K562 (cell line): Measurements from ENCODE around the gene ACOX2.

Source experiments
- POLR2G ChIP-seq: fragments of 200-400 bp; formaldehyde crosslinking; IDR thresholded peaks from 2 replicates; pipeline ENCODE4 v1.6.1; 2017; ENCODE audit warnings: low read depth, mild to moderate bottlenecking, antibody characterized with exemption, low read length, moderate library complexity
- TBL1XR1 ChIP-seq, 2 experiments: IDR thresholded peaks; 2 replicates each; pipeline ENCODE4 v1.6.1; 2012; ENCODE audit warnings: improper control_type of control experiment in 2 of 2, low read length in 2 of 2, mild to moderate bottlenecking in 1 of 2
- TF ChIP-seq, protein P1 (sequence below): fragments of 450-650 bp; IDR thresholded peaks from 2 replicates; pipeline ENCODE4 v1.6.1; 2016; ENCODE audit warnings: borderline replicate concordance

DNA sequence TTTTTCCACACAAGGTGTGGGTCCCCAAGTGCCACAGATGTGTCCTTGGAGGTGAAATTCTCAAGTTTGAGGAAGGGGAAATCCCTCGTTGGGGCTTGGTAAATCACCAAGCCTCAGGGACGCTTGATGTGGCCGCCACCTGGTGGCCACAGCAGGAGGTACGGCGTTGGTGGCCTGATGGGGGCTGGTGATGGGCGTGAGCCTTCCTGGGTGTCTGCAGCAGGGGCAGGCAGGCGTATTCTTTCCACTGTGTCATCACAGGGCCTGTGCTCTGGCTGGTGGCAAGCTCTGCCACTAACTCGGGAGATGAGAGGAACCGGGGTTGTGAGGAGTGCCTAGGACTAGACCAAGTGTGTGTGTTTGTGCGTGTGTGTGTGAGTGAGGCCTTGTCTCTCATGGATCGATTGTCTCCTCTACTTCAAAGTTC lies 4.2 kb downstream of the ACOX2 start:
- TF ChIP-seq TBL1XR1 (IDR thresholded peaks at IDR 0.05; ENCODE audit: low read length in 2 of 2) (no peak), POLR2G (no peak)
- TF ChIP-seq, protein P1, sequence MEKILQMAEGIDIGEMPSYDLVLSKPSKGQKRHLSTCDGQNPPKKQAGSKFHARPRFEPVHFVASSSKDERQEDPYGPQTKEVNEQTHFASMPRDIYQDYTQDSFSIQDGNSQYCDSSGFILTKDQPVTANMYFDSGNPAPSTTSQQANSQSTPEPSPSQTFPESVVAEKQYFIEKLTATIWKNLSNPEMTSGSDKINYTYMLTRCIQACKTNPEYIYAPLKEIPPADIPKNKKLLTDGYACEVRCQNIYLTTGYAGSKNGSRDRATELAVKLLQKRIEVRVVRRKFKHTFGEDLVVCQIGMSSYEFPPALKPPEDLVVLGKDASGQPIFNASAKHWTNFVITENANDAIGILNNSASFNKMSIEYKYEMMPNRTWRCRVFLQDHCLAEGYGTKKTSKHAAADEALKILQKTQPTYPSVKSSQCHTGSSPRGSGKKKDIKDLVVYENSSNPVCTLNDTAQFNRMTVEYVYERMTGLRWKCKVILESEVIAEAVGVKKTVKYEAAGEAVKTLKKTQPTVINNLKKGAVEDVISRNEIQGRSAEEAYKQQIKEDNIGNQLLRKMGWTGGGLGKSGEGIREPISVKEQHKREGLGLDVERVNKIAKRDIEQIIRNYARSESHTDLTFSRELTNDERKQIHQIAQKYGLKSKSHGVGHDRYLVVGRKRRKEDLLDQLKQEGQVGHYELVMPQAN = no peak
